Measurements from ENCODE around the gene ITIH5. TPM values are rescaled to one million over a fixed set of nuclear protein-coding genes. Genes with fewer than 3 reads are reported as not detected.
A peak's percentile ranks its signal among the peaks of the same experiment; 100 is the strongest.

The ITIH5 gene
- total RNA-seq, 1 donor from 2014 or later = 3.4 TPM

- TF ChIP-seq CTCF (IDR thresholded peaks at IDR 0.05) = no peak
These were observed 56.7 kb downstream of the ITIH5 start for GRCh38 chr10:7610026-7610425.

GRCh38 chr10:7609556-7609955 lies 57.2 kb downstream of the ITIH5 start:
- DNase-seq (ENCODE audit: low spot score) = no peak

More at GRCh38 chr10:7610026-7610425, 56.7 kb downstream of the ITIH5 start:
- H3K27me3 Mint-ChIP-seq (ENCODE audit: low read depth) = no peaks in the 10 kb centered on the region
- H3K9me3 Mint-ChIP-seq (ENCODE audit: low read depth) = no peaks in the 10 kb centered on the region
- no peak overlapping the region for H3K4me3 Mint-ChIP-seq (ENCODE audit: unreplicated experiment)
- H3K27ac Mint-ChIP-seq (ENCODE audit: unreplicated experiment) = peak overlapping the region; percentile 93
- no peaks in the 10 kb centered on the region for H3K36me3 Mint-ChIP-seq (ENCODE audit: low read depth)
- no peak for DNase-seq (ENCODE audit: low spot score)
- H3K4me1 Mint-ChIP-seq (ENCODE audit: low read depth) = peaks cover 42% of the 10 kb centered on the region

GRCh38 chr10:7608001-7608400 lies 58.8 kb downstream of the ITIH5 start:
- Mint-ChIP-seq H3K27me3 (ENCODE audit: low read depth) (no peaks in the 10 kb centered on the region), H3K4me3 (ENCODE audit: unreplicated experiment) (no peak overlapping the region), H3K36me3 (ENCODE audit: low read depth) (no peaks in the 10 kb centered on the region), H3K4me1 (ENCODE audit: low read depth) (peaks cover 39% of the 10 kb centered on the region), H3K9me3 (ENCODE audit: low read depth) (peaks cover 2% of the 10 kb centered on the region), H3K27ac (ENCODE audit: unreplicated experiment) (no peak overlapping the region)
- TF ChIP-seq CTCF (IDR thresholded peaks at IDR 0.05) = no peak
- DNase-seq (ENCODE audit: low spot score) = no peak

More at GRCh38 chr10:7609556-7609955, 57.2 kb downstream of the ITIH5 start:
- TF ChIP-seq CTCF (IDR thresholded peaks at IDR 0.05) = no peak
- peaks cover 42% of the 10 kb centered on the region for H3K4me1 Mint-ChIP-seq (ENCODE audit: low read depth)
- no peaks in the 10 kb centered on the region for H3K27me3 Mint-ChIP-seq (ENCODE audit: low read depth)
- H3K4me3 Mint-ChIP-seq (ENCODE audit: unreplicated experiment) = no peak overlapping the region
- no peaks in the 10 kb centered on the region for H3K36me3 Mint-ChIP-seq (ENCODE audit: low read depth)
- H3K27ac Mint-ChIP-seq (ENCODE audit: unreplicated experiment) = no peak overlapping the region
- H3K9me3 Mint-ChIP-seq (ENCODE audit: low read depth) = no peaks in the 10 kb centered on the region

GRCh38 chr10:7606951-7607404 lies 59.8 kb downstream of the ITIH5 start:
- no peak for DNase-seq (ENCODE audit: low spot score)
- Mint-ChIP-seq H3K27me3 (ENCODE audit: low read depth) (no peaks in the 10 kb centered on the region), H3K36me3 (ENCODE audit: low read depth) (no peaks in the 10 kb centered on the region), H3K9me3 (ENCODE audit: low read depth) (peaks cover 3% of the 10 kb centered on the region), H3K4me3 (ENCODE audit: unreplicated experiment) (no peak overlapping the region), H3K4me1 (ENCODE audit: low read depth) (peaks cover 34% of the 10 kb centered on the region), H3K27ac (ENCODE audit: unreplicated experiment) (no peak overlapping the region)
- TF ChIP-seq CTCF (IDR thresholded peaks at IDR 0.05) = no peak

GRCh38 chr10:7605565-7606295 lies 61.0 kb downstream of the ITIH5 start:
- Mint-ChIP-seq H3K27ac (ENCODE audit: unreplicated experiment) (no peak overlapping the region), H3K4me1 (ENCODE audit: low read depth) (peaks cover 23% of the 10 kb centered on the region), H3K36me3 (ENCODE audit: low read depth) (no peaks in the 10 kb centered on the region), H3K27me3 (ENCODE audit: low read depth) (no peaks in the 10 kb centered on the region), H3K9me3 (ENCODE audit: low read depth) (peaks cover 3% of the 10 kb centered on the region), H3K4me3 (ENCODE audit: unreplicated experiment) (no peak overlapping the region)
- peak; percentile 49 for TF ChIP-seq CTCF (IDR thresholded peaks at IDR 0.05)
- DNase-seq (ENCODE audit: low spot score) = no peak
